NCI-H2081 (cell line): Measurements from ENCODE around the gene IGFBP5.

ENCODE experiments used
- DNase-seq, 2 experiments: peaks; one replicate each; lab custom pipeline; 2025; lab: John Stamatoyannopoulos, UW

IGFBP5 gene

GRCh38 chr2:216644842-216645635 lies 50.3 kb downstream of the IGFBP5 start:
- no peak for DNase-seq

GRCh38 chr2:216643986-216644659 lies 51.2 kb downstream of the IGFBP5 start:
- no peak for DNase-seq

GRCh38 chr2:216637472-216637871 lies 57.9 kb downstream of the IGFBP5 start:
- DNase-seq, result no peak

- DNase-seq, result peak in 1 of 2 experiments; percentile 41
Observed at GRCh38 chr2:216636551-216637450, 58.5 kb downstream of the IGFBP5 start.

- DNase-seq, result no peak
Observed at GRCh38 chr2:216635701-216636550, 59.4 kb downstream of the IGFBP5 start.

- DNase-seq, result no peak
Observed at GRCh38 chr2:216635171-216635570, 60.2 kb downstream of the IGFBP5 start.

DNA sequence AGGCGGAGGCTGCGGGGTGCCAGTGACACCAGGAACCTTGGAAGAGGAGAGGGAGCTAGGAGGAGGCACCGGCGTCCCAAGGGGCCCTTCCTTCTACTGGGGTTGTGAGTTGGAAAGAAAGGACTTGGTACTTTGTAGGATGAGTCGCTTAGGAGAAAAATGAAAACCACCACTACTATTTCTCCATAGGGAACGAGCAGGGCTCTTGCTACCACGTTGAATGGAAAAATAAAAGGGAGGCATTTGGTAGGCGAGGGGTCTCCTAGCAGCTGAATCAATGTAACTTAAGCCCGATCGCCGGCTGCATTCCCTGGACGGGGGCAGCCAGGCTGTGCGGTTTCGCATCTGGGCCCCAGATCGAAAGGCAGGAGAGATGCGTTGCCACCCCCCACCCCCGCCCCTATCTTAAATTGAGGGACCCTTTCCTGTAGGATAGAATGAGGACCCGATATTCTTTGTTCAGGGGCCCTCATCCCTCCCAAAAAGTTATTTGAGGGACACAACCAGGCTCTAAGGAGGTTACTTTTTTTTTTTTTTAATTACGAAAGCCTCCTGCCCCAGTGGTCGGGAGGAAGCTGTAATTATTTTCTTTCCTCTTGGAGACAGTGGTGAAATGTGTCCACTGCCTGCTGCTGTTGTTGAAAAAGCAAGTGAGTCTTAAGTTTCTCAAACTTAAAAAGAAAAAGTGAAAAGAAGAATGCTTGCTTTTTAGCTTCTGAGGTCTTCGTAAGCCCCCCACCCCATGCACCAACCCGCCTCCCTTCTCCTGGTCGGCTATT lies 60.8 kb downstream of the IGFBP5 start:
- DNase-seq, result peak; percentile 20 to 37

DNA sequence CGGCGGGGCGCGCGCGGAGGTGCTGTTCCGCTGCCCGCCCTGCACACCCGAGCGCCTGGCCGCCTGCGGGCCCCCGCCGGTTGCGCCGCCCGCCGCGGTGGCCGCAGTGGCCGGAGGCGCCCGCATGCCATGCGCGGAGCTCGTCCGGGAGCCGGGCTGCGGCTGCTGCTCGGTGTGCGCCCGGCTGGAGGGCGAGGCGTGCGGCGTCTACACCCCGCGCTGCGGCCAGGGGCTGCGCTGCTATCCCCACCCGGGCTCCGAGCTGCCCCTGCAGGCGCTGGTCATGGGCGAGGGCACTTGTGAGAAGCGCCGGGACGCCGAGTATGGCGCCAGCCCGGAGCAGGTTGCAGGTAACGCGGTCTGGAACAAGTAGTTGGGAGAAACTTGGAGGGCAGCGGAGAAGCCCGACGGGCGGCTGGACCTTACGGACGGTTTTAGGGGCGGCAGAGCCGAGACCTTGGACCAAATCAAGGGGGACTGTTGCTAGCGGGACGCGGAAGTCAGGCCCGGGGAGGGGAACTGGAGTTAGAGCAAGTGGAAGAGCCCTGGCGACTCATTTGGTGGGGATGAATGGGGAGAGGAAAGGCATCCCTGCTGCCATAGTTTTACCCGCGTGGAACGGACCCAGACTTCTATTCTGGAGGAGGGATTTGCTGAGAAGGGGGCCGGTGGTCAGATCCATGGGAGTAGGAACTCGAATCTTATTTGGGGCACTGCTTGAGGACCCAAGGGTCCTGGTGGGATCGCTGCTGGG lies 61.6 kb downstream of the IGFBP5 start:
- peak; percentile 16 to 44 for DNase-seq

- peak; percentile 73 to 79 for DNase-seq
Observed at GRCh38 chr2:216632952-216633615, 62.3 kb downstream of the IGFBP5 start, which contains the start of gene IGFBP2. Gene IGFBP2, plus strand, starts transcription at chr2:216633420. Its CDS starts 104 bp downstream, at chr2:216633524.

DNA sequence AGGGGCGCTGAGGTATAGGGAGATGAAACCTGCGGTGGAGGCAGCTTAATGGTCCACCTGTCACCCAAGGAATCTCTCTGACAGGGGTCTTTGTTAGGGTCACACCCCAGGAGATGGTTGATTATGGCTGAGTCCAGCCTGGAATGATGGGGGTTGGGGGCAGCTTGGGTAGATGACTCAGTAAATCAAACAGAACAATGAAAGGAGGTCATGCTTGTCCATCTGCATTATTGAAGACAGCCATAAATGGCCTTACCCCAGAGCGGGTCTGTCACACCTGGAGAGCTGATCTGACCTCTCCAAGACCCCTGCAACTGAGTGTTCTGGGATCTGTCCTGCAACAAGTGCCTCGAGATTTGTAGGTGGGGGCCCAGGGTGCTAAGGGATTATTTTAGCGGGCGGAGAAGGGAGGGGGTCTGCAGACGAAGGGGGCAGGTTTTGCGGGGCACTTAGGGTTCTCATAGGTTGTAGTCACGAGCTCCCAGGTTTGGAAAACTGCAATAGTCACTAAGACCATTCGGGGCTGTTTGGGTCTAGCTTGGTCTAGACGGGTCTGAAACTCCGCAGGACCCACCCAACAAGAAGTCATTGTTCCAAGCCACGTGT lies 62.9 kb downstream of the IGFBP5 start:
- DNase-seq, result no peak

DNA sequence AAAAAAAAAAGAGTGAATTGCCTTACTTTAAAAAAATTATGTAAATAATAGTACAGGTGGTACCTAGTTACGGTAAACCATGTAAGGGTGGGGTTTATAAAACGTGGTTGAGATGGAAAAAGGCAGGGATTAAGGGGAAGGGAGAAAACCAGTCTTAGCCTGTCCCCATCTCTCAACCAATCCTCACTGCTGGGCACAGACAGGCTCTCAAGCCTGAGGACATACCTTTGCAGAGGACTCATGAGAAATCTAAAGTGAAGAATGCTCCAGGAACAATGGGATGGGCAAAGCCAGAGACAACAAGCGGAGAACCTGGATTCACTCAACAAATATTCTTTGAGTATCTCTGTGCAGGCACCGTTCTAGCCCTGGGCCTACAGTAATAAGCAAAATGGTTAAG lies 65.6 kb downstream of the IGFBP5 start:
- DNase-seq, result no peak

DNA sequence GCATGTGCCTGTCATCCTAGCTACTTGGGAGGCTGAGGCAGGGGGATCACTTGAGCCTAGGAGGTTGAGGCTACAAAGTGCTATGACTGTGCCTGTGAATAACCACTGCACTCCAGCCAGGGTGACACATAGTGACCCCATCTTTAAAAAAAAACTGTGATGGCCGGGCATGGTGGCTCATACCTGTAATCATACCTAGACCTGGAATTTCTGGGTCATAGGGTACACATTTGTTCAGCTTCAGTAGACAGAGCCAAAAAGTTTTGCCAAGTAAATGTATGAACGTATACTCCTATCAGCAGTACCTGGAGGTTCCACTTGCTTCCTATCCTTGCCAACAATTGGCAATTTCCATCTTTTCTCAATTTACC lies 68.5 kb downstream of the IGFBP5 start:
- DNase-seq, result no peak

DNA sequence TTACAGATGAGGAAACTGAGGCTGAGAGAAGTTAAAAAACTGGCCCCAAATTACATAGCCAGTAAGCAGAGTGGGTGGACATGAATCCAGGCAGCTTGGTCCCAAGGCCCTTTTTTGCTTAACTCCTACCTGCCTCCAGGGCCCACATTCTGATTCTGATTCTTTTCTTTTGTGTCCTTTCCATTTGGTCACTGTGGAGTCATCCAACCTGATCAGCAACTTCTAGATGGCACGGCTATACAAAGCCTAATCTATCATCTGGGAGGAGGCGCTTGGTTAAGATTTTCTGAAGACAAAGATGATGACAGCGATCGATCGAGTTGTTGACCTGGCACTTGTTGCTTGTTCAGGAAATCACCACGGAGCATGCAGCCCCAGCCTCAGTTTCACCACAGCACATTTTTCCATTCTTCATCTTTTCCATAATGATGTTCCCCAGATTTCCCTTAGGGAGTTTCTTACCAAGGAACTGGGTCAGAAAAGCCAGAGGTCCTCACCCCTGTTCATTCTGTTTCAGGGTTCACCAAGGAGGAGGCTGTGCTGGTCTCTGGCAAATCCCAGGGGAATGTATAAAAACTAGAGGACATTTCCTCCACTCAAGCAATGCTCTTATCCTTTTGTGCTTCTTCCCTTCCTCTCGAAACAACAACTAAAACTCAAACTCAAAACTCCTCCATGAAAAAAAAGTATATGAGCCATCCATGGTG lies 69.0 kb downstream of the IGFBP5 start:
- DNase-seq, result no peak

DNA sequence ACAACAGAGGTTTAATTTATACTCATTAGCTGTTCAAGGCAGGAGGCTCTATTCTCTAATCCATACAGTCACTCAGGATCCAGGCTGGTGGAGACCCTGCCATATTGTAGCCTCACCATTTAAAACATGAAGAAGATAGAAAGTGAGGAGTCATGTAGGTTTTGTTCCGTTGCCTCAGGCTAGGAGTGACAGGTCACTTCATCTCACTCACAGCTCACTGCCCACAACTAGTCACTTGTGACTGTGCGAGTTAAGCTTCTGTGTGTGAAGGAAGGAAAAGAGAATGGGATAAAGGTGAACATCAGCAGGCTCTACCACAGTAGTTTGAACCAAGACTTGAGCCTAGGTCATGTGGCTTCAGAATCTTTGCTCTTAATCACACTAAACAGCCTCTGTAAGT lies 71.1 kb downstream of the IGFBP5 start:
- DNase-seq, result no peak

GRCh38 chr2:216622526-216622925 lies 72.8 kb downstream of the IGFBP5 start:
- DNase-seq, result peak in 1 of 2 experiments; percentile 45
